Right ventricle myocardium superior (tissue), 1 donor: Measurements from ENCODE around the gene TMEM9. TPM values are rescaled to one million over a fixed set of nuclear protein-coding genes. Genes with fewer than 3 reads are reported as not detected.

ENCODE experiments used
- ATAC-seq: fragments of 200-7000 bp; cut with Tn5 transposase; one replicate; pipeline ENCODE4 v1.9.1; 2020; ENCODE audit warnings: mild to moderate bottlenecking; ENCODE audit not compliant: poor library complexity
- DNase-seq: peaks from one replicate; pipeline ENCODE4 v3.0.0-alpha.2; 2020
- intact Hi-C: fragments of 100-400 bp; cut with DNase I; formaldehyde crosslinking; loops from one replicate; pipeline ENCODE4 v1.11.2; 2022
- total RNA-seq: library from RNA; stranded (reverse); fragmentation: NEBNext Ultra II Directional; extraction: Animal tissue kit (Norgen Biotek cat#: 25700); gene quantifications from one replicate; pipeline ENCODE4 v1.2.1, GENCODE V29; 2021
- donor health status: DM: no; HTN: yes; CAD: no; lungs with severe emphysema.

The TMEM9 gene
- total RNA-seq, 1 donor from 2014 or later, result 20.7 TPM

- peak; percentile 84 for ATAC-seq
- intact Hi-C loops, result no loop called here
- no peak for DNase-seq
These were observed 543 bp downstream of the TMEM9 start for GRCh38 chr1:201153474-201154388.

GRCh38 chr1:201149400-201149799 is 4.9 kb downstream of the TMEM9 start:
- no peak for ATAC-seq
- intact Hi-C loops, result no loop called here
- no peak for DNase-seq

GRCh38 chr1:201147396-201148015 is 6.8 kb downstream of the TMEM9 start:
- ATAC-seq, result no peak
- intact Hi-C loops, result no loop called here
- no peak for DNase-seq

- intact Hi-C loops, result no loop called here
- DNase-seq (no peak), ATAC-seq (no peak)
These were observed 7.5 kb downstream of the TMEM9 start for GRCh38 chr1:201146626-201147390.

GRCh38 chr1:201145816-201146215 is 8.5 kb downstream of the TMEM9 start:
- ATAC-seq (no peak), DNase-seq (no peak)
- intact Hi-C loops, result no loop called here

- ATAC-seq (no peak), DNase-seq (no peak)
- intact Hi-C loops, result no loop called here
These were observed 9.1 kb downstream of the TMEM9 start for GRCh38 chr1:201145132-201145531.

- ATAC-seq (no peak), DNase-seq (no peak)
- intact Hi-C loops, result no loop called here
These were observed 9.6 kb downstream of the TMEM9 start for GRCh38 chr1:201144701-201145100.

GRCh38 chr1:201143726-201144635 is 10.3 kb downstream of the TMEM9 start:
- ATAC-seq (no peak), DNase-seq (no peak)
- intact Hi-C loops, result no loop called here

GRCh38 chr1:201142849-201143725 is 11.2 kb downstream of the TMEM9 start:
- DNase-seq (no peak), ATAC-seq (no peak)
- intact Hi-C loops, result no loop called here

- intact Hi-C loops, result no loop called here
- ATAC-seq, result peak; percentile 70
- DNase-seq, result peak; percentile 83
These were observed 12.0 kb downstream of the TMEM9 start for GRCh38 chr1:201142011-201142848.

- ATAC-seq, result no peak
- intact Hi-C loops, result no loop called here
- no peak for DNase-seq
These were observed 12.9 kb downstream of the TMEM9 start for GRCh38 chr1:201141418-201141817.

- no peak for DNase-seq
- intact Hi-C loops, result no loop called here
- no peak for ATAC-seq
These were observed 13.4 kb downstream of the TMEM9 start for GRCh38 chr1:201140941-201141260.

- ATAC-seq, result no peak
- DNase-seq, result no peak
- intact Hi-C loops, result no loop called here
These were observed 13.9 kb downstream of the TMEM9 start for GRCh38 chr1:201140235-201140940.

GRCh38 chr1:201139756-201140155 is 14.5 kb downstream of the TMEM9 start:
- no peak for DNase-seq
- no peak for ATAC-seq
- intact Hi-C loops, result no loop called here

- DNase-seq, result no peak
- no peak for ATAC-seq
- intact Hi-C loops, result no loop called here
These were observed 15.0 kb downstream of the TMEM9 start for GRCh38 chr1:201139306-201139705.

- intact Hi-C loops, result no loop called here
- ATAC-seq (no peak), DNase-seq (no peak)
These were observed 15.9 kb downstream of the TMEM9 start for GRCh38 chr1:201138311-201138840.
